ENCODE results near the gene ZNF512B.
"Not testable (repeated sequence)": the region's sequence is repeated elsewhere in the genome, so short reads cannot be mapped to it uniquely, and the experiment has no call there.

ZNF512B gene

GRCh38 chr20:63969838-63970713 lies at the start of gene ZNF512B:
ZNF512B (minus strand) TSS chr20:63969930; CDS start chr20:63967950, 1,980 bp downstream.
- peaks cover 32% of the 10 kb centered on the region for H3K4me1 ChIP-seq (ENCODE audit: control insufficient read depth, insufficient read depth, low read length)
- H3K27me3 ChIP-seq (ENCODE audit: control insufficient read depth, insufficient read depth, low read length) = peaks cover 4% of the 10 kb centered on the region
- peaks cover 6% of the 10 kb centered on the region for H3K9me3 ChIP-seq (ENCODE audit: control insufficient read depth, low read length)

GRCh38 chr20:64015635-64016034 lies 45.9 kb upstream of the ZNF512B start:
- Histone ChIP-seq H3K27me3 (ENCODE audit: control insufficient read depth, insufficient read depth, low read length) (no peaks in the 10 kb centered on the region), H3K4me1 (ENCODE audit: control insufficient read depth, insufficient read depth, low read length) (no peaks in the 10 kb centered on the region), H3K9me3 (ENCODE audit: control insufficient read depth, low read length) (no peaks in the 10 kb centered on the region), H3K36me3 (ENCODE audit: control insufficient read depth, insufficient read depth, low read length) (peaks cover 17% of the 10 kb centered on the region), H3K9ac (ENCODE audit: low read length) (no peak overlapping the region), H3K4me3 (ENCODE audit: low read length) (no peak overlapping the region)

More at GRCh38 chr20:63969838-63970713, at the start of gene ZNF512B:
- peaks cover 5% of the 10 kb centered on the region for H3K36me3 ChIP-seq (ENCODE audit: control insufficient read depth, insufficient read depth, low read length)
- H3K9ac ChIP-seq (ENCODE audit: low read length) = peak within 1 kb of the TSS; percentile 76
- peak within 1 kb of the TSS; percentile 31 for H3K4me3 ChIP-seq (ENCODE audit: low read length)

- not testable (repeated sequence) for H3K27me3 ChIP-seq (ENCODE audit: control insufficient read depth, insufficient read depth, low read length); H3K9ac ChIP-seq (ENCODE audit: low read length); H3K4me3 ChIP-seq (ENCODE audit: low read length); H3K4me1 ChIP-seq (ENCODE audit: control insufficient read depth, insufficient read depth, low read length); H3K9me3 ChIP-seq (ENCODE audit: control insufficient read depth, low read length)
- peaks cover 23% of the 10 kb centered on the region for H3K36me3 ChIP-seq (ENCODE audit: control insufficient read depth, insufficient read depth, low read length)
These were observed 42.8 kb upstream of the ZNF512B start for GRCh38 chr20:64012385-64013154.

GRCh38 chr20:64011366-64011779 lies 41.6 kb upstream of the ZNF512B start:
- peaks cover 23% of the 10 kb centered on the region for H3K36me3 ChIP-seq (ENCODE audit: control insufficient read depth, insufficient read depth, low read length)
- no peaks in the 10 kb centered on the region for H3K4me1 ChIP-seq (ENCODE audit: control insufficient read depth, insufficient read depth, low read length)
- no peaks in the 10 kb centered on the region for H3K9me3 ChIP-seq (ENCODE audit: control insufficient read depth, low read length)
- H3K9ac ChIP-seq (ENCODE audit: low read length) = no peak overlapping the region
- H3K27me3 ChIP-seq (ENCODE audit: control insufficient read depth, insufficient read depth, low read length) = no peaks in the 10 kb centered on the region
- no peak overlapping the region for H3K4me3 ChIP-seq (ENCODE audit: low read length)

GRCh38 chr20:64010711-64011237 lies 41.0 kb upstream of the ZNF512B start:
- H3K36me3 ChIP-seq (ENCODE audit: control insufficient read depth, insufficient read depth, low read length) = peaks cover 23% of the 10 kb centered on the region
- no peaks in the 10 kb centered on the region for H3K9me3 ChIP-seq (ENCODE audit: control insufficient read depth, low read length)
- no peak overlapping the region for H3K4me3 ChIP-seq (ENCODE audit: low read length)
- no peaks in the 10 kb centered on the region for H3K27me3 ChIP-seq (ENCODE audit: control insufficient read depth, insufficient read depth, low read length)
- H3K4me1 ChIP-seq (ENCODE audit: control insufficient read depth, insufficient read depth, low read length) = no peaks in the 10 kb centered on the region
- no peak overlapping the region for H3K9ac ChIP-seq (ENCODE audit: low read length)

GRCh38 chr20:64009811-64010387 lies 40.2 kb upstream of the ZNF512B start:
- peaks cover 15% of the 10 kb centered on the region for H3K36me3 ChIP-seq (ENCODE audit: control insufficient read depth, insufficient read depth, low read length)

GRCh38 chr20:64006902-64007301 lies 37.2 kb upstream of the ZNF512B start:
- no peaks in the 10 kb centered on the region for H3K9me3 ChIP-seq (ENCODE audit: control insufficient read depth, low read length)

More at GRCh38 chr20:64009811-64010387, 40.2 kb upstream of the ZNF512B start:
- Histone ChIP-seq H3K9ac (ENCODE audit: low read length) (no peak overlapping the region), H3K4me3 (ENCODE audit: low read length) (no peak overlapping the region), H3K4me1 (ENCODE audit: control insufficient read depth, insufficient read depth, low read length) (no peaks in the 10 kb centered on the region), H3K27me3 (ENCODE audit: control insufficient read depth, insufficient read depth, low read length) (no peaks in the 10 kb centered on the region), H3K9me3 (ENCODE audit: control insufficient read depth, low read length) (no peaks in the 10 kb centered on the region)

GRCh38 chr20:64006490-64006889 lies 36.8 kb upstream of the ZNF512B start:
- Histone ChIP-seq H3K9me3 (ENCODE audit: control insufficient read depth, low read length) (no peaks in the 10 kb centered on the region), H3K27me3 (ENCODE audit: control insufficient read depth, insufficient read depth, low read length) (no peaks in the 10 kb centered on the region), H3K36me3 (ENCODE audit: control insufficient read depth, insufficient read depth, low read length) (peaks cover 15% of the 10 kb centered on the region), H3K4me1 (ENCODE audit: control insufficient read depth, insufficient read depth, low read length) (no peaks in the 10 kb centered on the region), H3K9ac (ENCODE audit: low read length) (no peak overlapping the region), H3K4me3 (ENCODE audit: low read length) (no peak overlapping the region)

More at GRCh38 chr20:64006902-64007301, 37.2 kb upstream of the ZNF512B start:
- no peak overlapping the region for H3K4me3 ChIP-seq (ENCODE audit: low read length)
- H3K9ac ChIP-seq (ENCODE audit: low read length) = no peak overlapping the region
- H3K36me3 ChIP-seq (ENCODE audit: control insufficient read depth, insufficient read depth, low read length) = peaks cover 15% of the 10 kb centered on the region
- H3K27me3 ChIP-seq (ENCODE audit: control insufficient read depth, insufficient read depth, low read length) = no peaks in the 10 kb centered on the region
- no peaks in the 10 kb centered on the region for H3K4me1 ChIP-seq (ENCODE audit: control insufficient read depth, insufficient read depth, low read length)

GRCh38 chr20:64005394-64005793 lies 35.7 kb upstream of the ZNF512B start:
- H3K27me3 ChIP-seq (ENCODE audit: control insufficient read depth, insufficient read depth, low read length) = no peaks in the 10 kb centered on the region
- no peak overlapping the region for H3K9ac ChIP-seq (ENCODE audit: low read length)
- no peaks in the 10 kb centered on the region for H3K4me1 ChIP-seq (ENCODE audit: control insufficient read depth, insufficient read depth, low read length)
- H3K36me3 ChIP-seq (ENCODE audit: control insufficient read depth, insufficient read depth, low read length) = peaks cover 16% of the 10 kb centered on the region
- H3K4me3 ChIP-seq (ENCODE audit: low read length) = no peak overlapping the region
- H3K9me3 ChIP-seq (ENCODE audit: control insufficient read depth, low read length) = no peaks in the 10 kb centered on the region

GRCh38 chr20:64003960-64004725 lies 34.4 kb upstream of the ZNF512B start:
- Histone ChIP-seq H3K4me3 (ENCODE audit: low read length) (no peak overlapping the region), H3K9ac (ENCODE audit: low read length) (no peak overlapping the region), H3K9me3 (ENCODE audit: control insufficient read depth, low read length) (no peaks in the 10 kb centered on the region), H3K36me3 (ENCODE audit: control insufficient read depth, insufficient read depth, low read length) (peaks cover 11% of the 10 kb centered on the region), H3K27me3 (ENCODE audit: control insufficient read depth, insufficient read depth, low read length) (no peaks in the 10 kb centered on the region), H3K4me1 (ENCODE audit: control insufficient read depth, insufficient read depth, low read length) (no peaks in the 10 kb centered on the region)

- no peak overlapping the region for H3K4me3 ChIP-seq (ENCODE audit: low read length)
- H3K36me3 ChIP-seq (ENCODE audit: control insufficient read depth, insufficient read depth, low read length) = peaks cover 16% of the 10 kb centered on the region
- no peaks in the 10 kb centered on the region for H3K27me3 ChIP-seq (ENCODE audit: control insufficient read depth, insufficient read depth, low read length)
- H3K9ac ChIP-seq (ENCODE audit: low read length) = no peak overlapping the region
- H3K9me3 ChIP-seq (ENCODE audit: control insufficient read depth, low read length) = no peaks in the 10 kb centered on the region
- no peaks in the 10 kb centered on the region for H3K4me1 ChIP-seq (ENCODE audit: control insufficient read depth, insufficient read depth, low read length)
These were observed 31.9 kb upstream of the ZNF512B start for GRCh38 chr20:64001607-64002011.

Measured in mucosa of stomach (tissue), 1 donor.